Testis (tissue), 3 donors: ENCODE data around the gene SUZ12. TPM values are rescaled to one million over a fixed set of nuclear protein-coding genes. Genes with fewer than 3 reads are reported as not detected.

Experiments
- DNase-seq: peaks from one replicate; pipeline ENCODE4 v3.0.0-alpha.2; 2019
- H3K27ac ChIP-seq, 2 donors: fragments of 200-600 bp; sonication (generic); one replicate each; pipeline ENCODE4 v1.5.1; 2019
- H3K27me3 ChIP-seq: fragments of 200-600 bp; sonication (generic); one replicate; pipeline ENCODE4 v1.5.1; 2019
- H3K36me3 ChIP-seq: fragments of 200-600 bp; sonication (generic); one replicate; pipeline ENCODE4 v1.5.1; 2017; ENCODE audit warnings: low read depth; ENCODE audit errors: missing control alignments
- H3K4me1 ChIP-seq: fragments of 200-600 bp; sonication (generic); one replicate; pipeline ENCODE4 v1.5.1; 2019
- H3K4me3 ChIP-seq, 2 donors: fragments of 200-600 bp; sonication (generic); one replicate each; pipeline ENCODE4 v1.5.1; 2017 to 2019
- H3K9me3 ChIP-seq: fragments of 200-600 bp; sonication (generic); one replicate; pipeline ENCODE4 v1.5.1; 2017
- POLR2A ChIP-seq: fragments of 450-650 bp; IDR thresholded peaks from one replicate; pipeline ENCODE4 v1.6.1; 2017; ENCODE audit warnings: antibody characterized with exemption, mild to moderate bottlenecking, moderate library complexity
- WGBS, 2 donors: methylation state at CpG; one replicate each; pipeline ENCODE4 v1.1.5; 2018; 5-methylcytosine and 5-hydroxymethylcytosine counted together
- intact Hi-C: fragments of 100-400 bp; cut with DNase I; formaldehyde crosslinking; loops from one replicate; pipeline ENCODE4 v1.15.1; 2023; ENCODE audit warnings: low total_unique reads
- polyA plus RNA-seq: library from polyadenylated mRNA; stranded (reverse); fragments of 350-450 nt; fragmentation: Illumina TruSeq; extraction: RNeasy Lipid Tissue Mini Kit (QIAGEN cat#74804); gene quantifications from one replicate; pipeline ENCODE4 v1.2.3, GENCODE V29; 2014; ENCODE audit warnings: low read depth, low replicate concordance; ENCODE audit not compliant: insufficient read depth
- total RNA-seq, 2 donors: library from RNA; depleted of rRNA; stranded (reverse); fragments of >200 nt; gene quantifications; one replicate each; pipeline ENCODE4 v1.2.3, GENCODE V29; 2016
- TF ChIP-seq, protein P1 (sequence below), 3 experiments: fragments of 450-650 bp in 2 of 3; fragments of 200-600 bp in 1 of 3; sonication (generic) in 1 of 3; IDR thresholded peaks; one replicate each; pipeline ENCODE4 v1.5.1; 2016 to 2019; ENCODE audit warnings: antibody characterized with exemption in 3 of 3, mild to moderate bottlenecking in 2 of 3, moderate library complexity in 1 of 3

The SUZ12 gene
- total and polyA plus RNA-seq, 3 donors from 2014 or later: 31.1 to 42.0 (median 38.2) TPM

DNA sequence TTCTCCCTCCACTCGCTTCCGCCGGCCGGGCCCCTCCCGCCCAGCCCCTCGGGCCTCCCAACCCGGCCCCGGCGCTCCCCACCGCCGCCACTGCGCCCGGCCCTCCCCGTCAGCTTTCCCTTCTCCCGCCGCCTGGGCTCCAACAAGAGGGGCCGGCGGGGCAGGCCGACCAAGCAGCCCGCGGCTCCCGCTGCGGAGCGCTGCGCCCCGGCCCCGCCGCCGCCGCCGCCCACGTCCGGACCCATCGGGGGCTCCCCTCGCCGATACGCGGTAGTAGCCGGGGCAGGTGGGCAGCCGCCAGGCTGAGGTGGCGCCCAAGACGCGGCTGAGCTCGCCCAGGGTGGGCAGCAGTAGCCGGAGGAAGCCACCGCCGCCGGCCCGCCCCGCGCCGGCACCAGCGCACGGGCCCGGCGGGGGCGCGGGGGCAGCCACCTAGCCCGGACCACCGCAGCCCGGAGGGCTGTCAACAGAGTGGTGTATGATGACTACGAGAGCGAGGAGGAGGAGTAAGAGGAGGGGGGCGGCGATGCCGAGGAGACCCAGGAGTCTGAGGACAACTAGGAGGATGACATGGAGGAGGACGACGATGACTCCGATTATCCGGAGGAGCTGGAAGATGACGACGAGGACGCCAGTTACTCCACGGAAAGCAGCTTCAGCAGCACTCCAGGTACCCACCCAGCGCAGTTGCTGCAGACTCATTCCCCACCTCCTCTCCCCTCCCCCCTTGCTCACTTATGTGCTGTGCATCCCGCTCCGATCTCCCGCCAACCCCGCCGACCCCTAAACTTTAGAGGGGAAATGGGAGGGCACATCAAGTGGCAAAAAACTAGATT, 70.9 kb downstream of the SUZ12 start:
- peak overlapping the region; percentile 80 to 92 for H3K27ac ChIP-seq
- H3K27me3 ChIP-seq: no peaks in the 10 kb centered on the region
- peaks cover 6% of the 10 kb centered on the region for H3K4me1 ChIP-seq
- H3K36me3 ChIP-seq: no peaks in the 10 kb centered on the region
- 0 to 1% methylated on average over 52 to 80 of the region's 80 CpGs for WGBS, 2 donors
- intact Hi-C loops: no loop called here
- TF ChIP-seq POLR2A: no peak
- TF ChIP-seq, protein P1, sequence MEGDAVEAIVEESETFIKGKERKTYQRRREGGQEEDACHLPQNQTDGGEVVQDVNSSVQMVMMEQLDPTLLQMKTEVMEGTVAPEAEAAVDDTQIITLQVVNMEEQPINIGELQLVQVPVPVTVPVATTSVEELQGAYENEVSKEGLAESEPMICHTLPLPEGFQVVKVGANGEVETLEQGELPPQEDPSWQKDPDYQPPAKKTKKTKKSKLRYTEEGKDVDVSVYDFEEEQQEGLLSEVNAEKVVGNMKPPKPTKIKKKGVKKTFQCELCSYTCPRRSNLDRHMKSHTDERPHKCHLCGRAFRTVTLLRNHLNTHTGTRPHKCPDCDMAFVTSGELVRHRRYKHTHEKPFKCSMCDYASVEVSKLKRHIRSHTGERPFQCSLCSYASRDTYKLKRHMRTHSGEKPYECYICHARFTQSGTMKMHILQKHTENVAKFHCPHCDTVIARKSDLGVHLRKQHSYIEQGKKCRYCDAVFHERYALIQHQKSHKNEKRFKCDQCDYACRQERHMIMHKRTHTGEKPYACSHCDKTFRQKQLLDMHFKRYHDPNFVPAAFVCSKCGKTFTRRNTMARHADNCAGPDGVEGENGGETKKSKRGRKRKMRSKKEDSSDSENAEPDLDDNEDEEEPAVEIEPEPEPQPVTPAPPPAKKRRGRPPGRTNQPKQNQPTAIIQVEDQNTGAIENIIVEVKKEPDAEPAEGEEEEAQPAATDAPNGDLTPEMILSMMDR (IDR thresholded peaks at IDR 0.05): no peak
- peak overlapping the region; percentile 71 to 92 for H3K4me3 ChIP-seq
- DNase-seq: peak; percentile 67
- no peaks in the 10 kb centered on the region for H3K9me3 ChIP-seq

DNA sequence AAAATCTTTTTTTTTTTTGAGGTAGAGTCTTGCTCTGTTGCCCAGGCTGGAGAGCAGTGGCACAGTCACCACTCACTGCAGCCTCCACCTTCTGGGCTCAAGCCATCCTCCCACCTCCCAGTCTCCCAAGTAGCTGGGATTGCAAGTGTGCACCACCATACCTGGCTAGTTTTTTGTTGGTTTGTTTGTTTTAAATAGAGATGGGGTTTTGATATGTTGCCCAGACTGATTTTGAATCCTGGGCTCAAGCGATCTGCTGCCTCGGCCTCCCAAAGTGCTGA, 72.4 kb downstream of the SUZ12 start:
- TF ChIP-seq POLR2A: no peak
- TF ChIP-seq, protein P1 (IDR thresholded peaks at IDR 0.05): no peak
- H3K27ac ChIP-seq: no peak overlapping the region
- no peaks in the 10 kb centered on the region for H3K9me3 ChIP-seq
- H3K36me3 ChIP-seq: no peaks in the 10 kb centered on the region
- WGBS, 2 donors: 91 to 100% methylated on average over 2 of the region's 2 CpGs
- H3K4me1 ChIP-seq: peaks cover 6% of the 10 kb centered on the region
- intact Hi-C loops: no loop called here
- no peak overlapping the region for H3K4me3 ChIP-seq
- no peak for DNase-seq
- no peaks in the 10 kb centered on the region for H3K27me3 ChIP-seq

DNA sequence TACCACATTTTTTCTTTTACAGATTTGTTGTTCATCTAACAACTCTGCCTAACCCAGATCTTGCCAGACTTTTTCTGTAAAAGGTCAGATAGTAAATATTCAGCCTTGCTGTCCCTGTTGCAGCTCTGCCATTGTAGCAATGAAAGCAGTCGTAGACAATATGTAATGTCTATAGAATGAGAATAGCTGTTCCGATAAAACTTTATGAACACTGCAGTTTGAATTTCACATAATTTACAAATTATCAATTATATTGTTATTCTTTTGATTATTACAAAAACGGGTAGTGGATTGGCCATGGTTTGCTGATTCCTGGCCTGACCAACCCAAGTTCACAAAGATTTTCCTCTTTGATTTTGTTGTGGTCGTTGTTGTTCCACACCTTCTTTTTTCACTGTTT, 73.3 kb downstream of the SUZ12 start:
- H3K27me3 ChIP-seq: no peaks in the 10 kb centered on the region
- no peak overlapping the region for H3K27ac ChIP-seq
- 85 to 87% methylated on average over 4 of the region's 4 CpGs for WGBS, 2 donors
- peaks cover 6% of the 10 kb centered on the region for H3K4me1 ChIP-seq
- no peaks in the 10 kb centered on the region for H3K36me3 ChIP-seq
- H3K9me3 ChIP-seq: no peaks in the 10 kb centered on the region
- TF ChIP-seq POLR2A: no peak
- TF ChIP-seq, protein P1 (IDR thresholded peaks at IDR 0.05): no peak
- no peak for DNase-seq
- H3K4me3 ChIP-seq: no peak overlapping the region
- intact Hi-C loops: no loop called here

DNA sequence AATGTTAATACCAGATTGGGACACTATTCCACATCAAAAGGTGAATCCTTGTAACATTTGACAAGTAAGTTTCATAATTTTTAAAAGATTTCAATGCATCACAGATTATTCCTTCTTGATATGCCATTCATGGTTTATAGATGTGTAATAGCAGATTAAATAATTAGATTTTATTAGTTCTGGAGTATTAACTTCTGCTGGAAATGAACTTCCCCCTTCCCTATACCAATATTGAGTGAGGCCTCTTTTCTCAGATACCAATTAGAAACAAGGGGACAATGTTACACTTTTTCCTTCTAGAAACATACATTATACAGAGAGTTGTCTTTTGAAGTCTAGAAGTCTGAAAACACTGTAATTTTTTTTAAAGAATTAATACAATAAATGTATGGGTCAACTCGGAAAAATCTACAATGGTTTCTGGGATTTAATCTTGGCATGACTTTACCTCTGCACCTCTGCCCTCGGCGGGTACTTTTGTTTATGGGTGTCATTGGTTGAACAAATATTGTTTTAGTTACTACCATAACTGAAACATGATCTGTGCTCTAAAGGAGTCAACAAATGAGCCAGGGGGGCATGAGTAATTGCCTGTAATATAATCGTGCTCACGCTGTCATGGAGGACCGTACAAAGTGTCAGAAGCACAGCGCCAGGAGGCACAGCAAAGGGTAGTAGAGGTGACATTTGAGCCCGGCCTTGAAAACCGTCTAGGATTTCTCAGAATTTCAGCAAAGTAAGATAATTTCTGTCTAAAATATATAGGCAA, 78.6 kb downstream of the SUZ12 start:
- WGBS, 2 donors: 82 to 84% methylated on average over 9 of the region's 9 CpGs
- Histone ChIP-seq H3K27me3 (no peaks in the 10 kb centered on the region), H3K9me3 (no peaks in the 10 kb centered on the region), H3K27ac (no peak overlapping the region), H3K36me3 (no peaks in the 10 kb centered on the region), H3K4me3 (no peak overlapping the region), H3K4me1 (no peaks in the 10 kb centered on the region)
- intact Hi-C loops: no loop called here
- no peak for TF ChIP-seq POLR2A
- TF ChIP-seq, protein P1 (IDR thresholded peaks at IDR 0.05): no peak
- no peak for DNase-seq
